H54 (cell line): ENCODE data around the gene CCL14.

ENCODE experiments used
- DNase-seq: peaks from one replicate; pipeline ENCODE4 v3.0.0; 2011; ENCODE audit warnings: low spot score, mixed read lengths; ENCODE audit not compliant: insufficient read length
- FAIRE-seq: peaks from 3 replicates; lab custom pipeline; 2011; peaks lifted over from hg19 to GRCh38; lab: Jason Lieb, UNC
- POLR2A ChIP-seq: IDR thresholded peaks from 2 replicates; pipeline ENCODE4 v1.6.1; 2011; ENCODE audit warnings: low read depth, mild to moderate bottlenecking, low read length

The CCL14 gene

GRCh38 chr17:35973333-35974260 lies 12.9 kb downstream of the CCL14 start:
- TF ChIP-seq POLR2A = no peak
- DNase-seq (no peak), FAIRE-seq (no peak)

- DNase-seq = no peak
- FAIRE-seq = no peak
- no peak for TF ChIP-seq POLR2A
Measured at GRCh38 chr17:35972945-35973332, 13.6 kb downstream of the CCL14 start.

- DNase-seq (no peak), FAIRE-seq (no peak)
- no peak for TF ChIP-seq POLR2A
Measured at GRCh38 chr17:35972535-35972934, 14.0 kb downstream of the CCL14 start.

GRCh38 chr17:35972066-35972465 lies 14.5 kb downstream of the CCL14 start:
- DNase-seq (no peak), FAIRE-seq (no peak)
- no peak for TF ChIP-seq POLR2A

- TF ChIP-seq POLR2A = no peak
- peak; percentile 46 for DNase-seq
- no peak for FAIRE-seq
Measured at GRCh38 chr17:35969558-35970380, 16.8 kb downstream of the CCL14 start.

- FAIRE-seq (no peak), DNase-seq (no peak)
- no peak for TF ChIP-seq POLR2A
Measured at GRCh38 chr17:35968520-35969054, 17.9 kb downstream of the CCL14 start.

GRCh38 chr17:35965272-35965671 lies 21.3 kb downstream of the CCL14 start:
- no peak for FAIRE-seq
- no peak for DNase-seq
- TF ChIP-seq POLR2A = no peak

- FAIRE-seq (no peak), DNase-seq (no peak)
- TF ChIP-seq POLR2A = no peak
Measured at GRCh38 chr17:35963663-35964062, 22.9 kb downstream of the CCL14 start.

GRCh38 chr17:35953720-35954119 lies 32.8 kb downstream of the CCL14 start:
- no peak for TF ChIP-seq POLR2A
- FAIRE-seq (no peak), DNase-seq (no peak)

GRCh38 chr17:35949401-35949800 lies 37.1 kb downstream of the CCL14 start:
- FAIRE-seq (no peak), DNase-seq (no peak)
- TF ChIP-seq POLR2A = no peak

- FAIRE-seq = no peak
- TF ChIP-seq POLR2A = no peak
- no peak for DNase-seq
Measured at GRCh38 chr17:35948092-35948491, 38.4 kb downstream of the CCL14 start.

- FAIRE-seq (no peak), DNase-seq (peak; percentile 28)
- no peak for TF ChIP-seq POLR2A
Measured at GRCh38 chr17:35947156-35947585, 39.4 kb downstream of the CCL14 start.

GRCh38 chr17:35944151-35944550 lies 42.4 kb downstream of the CCL14 start:
- DNase-seq (no peak), FAIRE-seq (no peak)
- no peak for TF ChIP-seq POLR2A

GRCh38 chr17:35943537-35943936 lies 43.0 kb downstream of the CCL14 start, which contains the start of gene LYZL6:
Gene LYZL6 (minus strand): TSS chr17:35943713. CDS start chr17:35939356, 4,357 bp downstream.
- FAIRE-seq (no peak), DNase-seq (no peak)
- TF ChIP-seq POLR2A = no peak
